Rectal smooth muscle tissue (tissue), 1 donor: Measurements from ENCODE around the gene TSTD1.
"Not testable (repeated sequence)": the region's sequence is repeated elsewhere in the genome, so short reads cannot be mapped to it uniquely, and the experiment has no call there.

Experiments
- H3K27ac ChIP-seq: one replicate; pipeline ENCODE4 v1.7.0; 2013; ENCODE audit warnings: low read depth, low read length, inconsistent platforms
- H3K27me3 ChIP-seq: one replicate; pipeline ENCODE4 v1.7.0; 2013; ENCODE audit warnings: low read length; ENCODE audit not compliant: control insufficient read depth, insufficient read depth
- H3K36me3 ChIP-seq: one replicate; pipeline ENCODE4 v1.7.0; 2013; ENCODE audit warnings: low read length; ENCODE audit not compliant: control insufficient read depth, insufficient read depth
- H3K4me1 ChIP-seq: one replicate; pipeline ENCODE4 v1.7.0; 2013; ENCODE audit warnings: low read length; ENCODE audit not compliant: control insufficient read depth, insufficient read depth
- H3K4me3 ChIP-seq: one replicate; pipeline ENCODE4 v1.7.0; 2013; ENCODE audit warnings: low read length
- H3K9ac ChIP-seq: one replicate; pipeline ENCODE4 v1.7.0; 2013; ENCODE audit warnings: low read length

Gene TSTD1

DNA sequence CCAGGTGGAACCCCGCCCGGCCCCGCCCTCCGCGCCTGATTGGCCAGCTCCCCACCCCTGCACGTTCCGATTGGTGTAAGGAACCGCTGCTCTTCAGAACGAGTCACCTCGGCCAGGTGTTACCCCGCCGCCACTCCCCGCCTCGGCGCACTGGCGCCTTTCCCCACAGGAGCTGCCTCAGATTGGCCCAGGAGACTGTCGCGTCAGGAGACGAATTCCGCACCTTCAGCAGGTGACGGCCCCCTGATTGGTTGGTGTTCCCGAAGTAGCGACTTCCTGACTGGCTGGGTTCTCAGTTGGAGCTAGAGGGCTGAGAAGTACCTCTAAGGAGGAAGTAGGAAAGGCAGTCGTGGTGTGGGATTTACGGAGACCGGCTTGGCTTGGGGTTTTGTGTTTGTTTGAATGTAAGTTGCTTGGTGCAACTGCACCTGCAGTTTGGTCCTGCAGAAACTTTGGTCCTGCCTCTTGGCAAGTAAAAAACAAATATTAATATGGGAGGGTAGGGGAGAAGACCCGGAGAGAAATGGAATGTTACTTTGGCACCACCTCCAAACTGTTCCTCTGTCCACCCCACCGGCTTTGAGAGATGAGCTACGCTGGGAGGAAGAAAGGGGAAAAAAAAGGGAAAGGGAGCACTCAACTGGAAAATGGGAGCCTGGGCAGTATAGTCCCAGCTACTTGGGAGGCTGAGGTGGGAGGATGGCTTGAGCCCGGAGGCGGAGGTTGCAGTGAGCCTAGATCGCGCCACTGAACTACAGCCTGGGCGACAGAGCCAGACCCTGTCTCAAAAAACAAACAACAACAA is 17.4 kb downstream of the TSTD1 start:
- Histone ChIP-seq H3K4me3 (peak overlapping the region; percentile 88), H3K36me3 (no peaks in the 10 kb centered on the region), H3K27me3 (peaks cover 5% of the 10 kb centered on the region), H3K9ac (no peak overlapping the region), H3K4me1 (no peaks in the 10 kb centered on the region), H3K27ac (no peak overlapping the region)

GRCh38 chr1:161020509-161021164 is 18.1 kb downstream of the TSTD1 start, which contains the start of gene F11R:
Gene F11R, minus strand, starts transcription at chr1:161021152. Its CDS starts 79 bp downstream, at chr1:161021073.
- no peaks in the 10 kb centered on the region for H3K4me1 ChIP-seq
- H3K4me3 ChIP-seq, result peak within 1 kb of the TSS; percentile 88
- H3K36me3 ChIP-seq, result no peaks in the 10 kb centered on the region
- H3K27me3 ChIP-seq, result peaks cover 5% of the 10 kb centered on the region
- H3K9ac ChIP-seq, result peak within 1 kb of the TSS; percentile 85
- H3K27ac ChIP-seq, result peak within 1 kb of the TSS; percentile 14

DNA sequence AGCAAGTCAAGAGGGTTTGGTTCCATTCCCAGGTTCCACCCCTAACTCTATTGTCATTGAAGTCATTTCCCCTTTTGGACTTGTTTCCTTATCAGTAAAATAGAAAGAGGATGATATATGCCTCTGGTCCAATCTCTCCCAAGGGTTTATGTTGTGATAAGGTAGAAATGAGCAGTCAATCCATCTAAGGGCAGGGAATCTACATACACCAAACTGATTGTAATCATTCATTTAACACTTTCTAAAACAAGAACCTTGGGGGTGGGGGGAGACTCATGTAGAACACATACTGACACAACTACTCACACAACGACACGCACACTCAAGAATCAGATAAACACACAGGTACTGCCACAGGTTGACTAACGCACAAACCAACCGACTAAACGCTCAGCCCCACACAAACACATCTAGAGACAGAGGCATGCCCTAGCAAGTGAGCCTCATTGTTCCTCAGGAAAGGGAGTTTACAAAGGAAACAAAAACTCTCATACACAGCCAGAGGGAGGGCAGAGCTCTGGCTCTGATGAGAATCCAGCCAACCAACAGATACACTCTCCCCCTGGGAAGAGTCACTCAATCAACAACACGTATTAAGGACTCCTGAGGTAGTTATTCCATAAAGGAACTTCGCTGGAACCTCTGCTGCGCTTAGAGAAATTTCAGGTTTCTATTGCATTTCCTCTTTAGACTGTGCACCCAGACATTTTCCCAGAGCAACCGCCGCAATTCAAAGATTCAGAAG is 18.8 kb downstream of the TSTD1 start:
- no peaks in the 10 kb centered on the region for H3K4me1 ChIP-seq
- H3K4me3 ChIP-seq, result peak overlapping the region; percentile 88
- H3K27ac ChIP-seq, result peak overlapping the region; percentile 14
- H3K36me3 ChIP-seq, result no peaks in the 10 kb centered on the region
- peak overlapping the region; percentile 12 for H3K9ac ChIP-seq
- peaks cover 5% of the 10 kb centered on the region for H3K27me3 ChIP-seq

DNA sequence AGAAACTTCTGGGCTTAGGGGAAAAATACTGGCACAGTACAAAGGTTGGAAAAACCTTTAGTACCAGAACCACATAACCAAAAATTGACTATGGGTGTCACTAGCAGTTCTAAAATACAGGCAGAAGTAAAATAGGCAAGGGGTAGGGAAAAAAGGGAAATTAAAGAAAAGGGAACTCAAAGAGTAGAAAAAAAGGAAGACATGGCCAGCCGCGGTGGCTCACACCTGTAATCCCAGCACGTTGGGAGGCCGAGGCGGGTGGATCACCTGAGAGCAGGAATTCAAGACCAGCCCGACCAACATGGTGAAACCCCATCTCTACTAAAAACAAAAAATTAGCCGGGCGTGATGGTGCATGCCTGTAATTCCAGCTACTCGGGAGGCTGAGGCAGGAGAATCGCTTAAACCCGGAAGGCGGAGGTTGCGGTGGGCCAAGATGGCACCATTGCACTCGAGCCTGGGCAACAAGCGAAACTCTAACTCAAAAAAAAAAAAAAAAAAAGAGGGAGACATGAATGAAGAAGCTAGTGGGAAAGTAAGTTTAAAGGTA is 19.6 kb downstream of the TSTD1 start:
- H3K36me3 ChIP-seq, H3K4me1 ChIP-seq, H3K27ac ChIP-seq, H3K27me3 ChIP-seq, H3K9ac ChIP-seq: not testable (repeated sequence)
- H3K4me3 ChIP-seq, result peak overlapping the region; percentile 88

DNA sequence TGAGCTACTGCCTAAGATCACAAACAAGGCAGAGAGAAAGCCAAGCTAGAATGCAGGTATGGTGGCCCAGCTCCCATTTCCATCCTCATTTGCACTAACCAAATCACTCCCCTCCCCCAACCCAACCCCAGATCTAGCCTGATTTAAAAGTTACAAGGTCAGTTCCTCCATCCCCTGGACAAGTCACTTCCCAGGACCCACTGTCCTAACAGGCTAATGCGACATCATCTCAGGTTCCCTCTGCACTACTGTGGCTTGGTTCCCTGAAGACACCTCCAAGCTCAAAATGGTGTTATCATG is 20.2 kb downstream of the TSTD1 start:
- no peaks in the 10 kb centered on the region for H3K4me1 ChIP-seq
- no peak overlapping the region for H3K9ac ChIP-seq
- H3K4me3 ChIP-seq, result no peak overlapping the region
- H3K36me3 ChIP-seq, result no peaks in the 10 kb centered on the region
- no peak overlapping the region for H3K27ac ChIP-seq
- H3K27me3 ChIP-seq, result peaks cover 5% of the 10 kb centered on the region

DNA sequence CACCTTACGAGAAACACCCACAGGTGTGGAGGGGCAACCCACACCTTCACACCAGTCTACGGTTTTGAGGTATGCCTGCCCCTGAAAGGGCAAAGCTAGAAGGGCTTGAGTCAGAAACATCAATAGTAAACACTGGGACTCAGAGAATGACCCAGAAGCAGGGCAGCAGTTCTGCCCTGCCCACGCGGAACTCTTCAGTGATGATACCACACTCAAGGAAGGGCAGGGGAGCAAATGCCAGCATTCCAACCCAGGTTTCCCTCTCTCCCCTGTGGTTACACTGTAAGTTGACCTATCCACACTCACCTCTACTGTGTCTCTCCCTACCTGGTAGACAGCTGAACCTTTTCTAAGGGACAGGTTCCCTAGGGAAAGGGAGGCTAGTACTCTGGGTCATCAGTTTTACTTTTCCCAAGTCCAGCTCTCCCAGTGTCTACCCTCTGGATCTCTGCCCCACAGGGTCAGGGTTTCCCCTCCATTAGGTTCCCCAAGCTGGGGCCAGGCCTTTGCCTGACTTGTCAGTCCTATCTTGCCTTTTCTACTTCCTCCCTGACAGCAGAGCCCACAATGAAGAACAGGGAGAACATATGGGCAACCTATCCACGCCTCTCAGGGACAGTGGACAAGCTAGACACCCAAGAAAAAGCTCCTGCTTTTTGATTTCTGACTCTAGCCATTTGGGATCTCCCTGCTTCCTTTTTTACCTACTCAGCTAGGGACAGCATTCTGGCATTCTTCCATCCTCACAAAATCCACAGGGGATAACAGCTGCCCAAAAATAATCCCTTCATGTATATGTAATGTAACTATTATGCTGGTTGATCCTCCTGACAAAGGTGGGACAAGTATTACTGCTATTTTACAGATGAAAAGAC is 20.8 kb downstream of the TSTD1 start:
- H3K27ac ChIP-seq, result no peak overlapping the region
- no peak overlapping the region for H3K9ac ChIP-seq
- H3K4me1 ChIP-seq, result no peaks in the 10 kb centered on the region
- no peak overlapping the region for H3K4me3 ChIP-seq
- no peaks in the 10 kb centered on the region for H3K36me3 ChIP-seq
- peaks cover 5% of the 10 kb centered on the region for H3K27me3 ChIP-seq

- not testable (repeated sequence) for H3K27ac ChIP-seq, H3K9ac ChIP-seq, H3K36me3 ChIP-seq, H3K4me1 ChIP-seq, H3K4me3 ChIP-seq, H3K27me3 ChIP-seq
These were observed 21.6 kb downstream of the TSTD1 start for GRCh38 chr1:161017181-161017580.

DNA sequence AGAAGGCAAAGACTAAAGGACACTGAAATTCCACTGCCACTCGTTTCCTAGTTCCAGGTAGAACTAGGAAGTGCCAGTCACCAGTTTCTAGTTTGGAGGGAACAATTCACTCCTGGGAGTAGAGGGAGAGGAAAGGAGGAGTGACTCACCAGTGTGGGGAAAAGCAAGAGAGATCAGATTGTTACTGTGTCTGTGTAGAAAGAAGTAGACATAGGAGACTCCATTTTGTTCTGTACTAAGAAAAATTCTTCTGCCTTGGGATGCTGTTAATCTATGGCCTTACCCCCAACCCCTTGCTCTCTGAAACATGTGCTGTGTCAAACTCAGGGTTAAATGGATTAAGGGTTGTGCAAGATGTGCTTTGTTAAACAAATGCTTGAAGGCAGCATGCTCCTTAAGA is 22.1 kb downstream of the TSTD1 start:
- not testable (repeated sequence) for H3K36me3 ChIP-seq, H3K27ac ChIP-seq, H3K4me1 ChIP-seq

DNA sequence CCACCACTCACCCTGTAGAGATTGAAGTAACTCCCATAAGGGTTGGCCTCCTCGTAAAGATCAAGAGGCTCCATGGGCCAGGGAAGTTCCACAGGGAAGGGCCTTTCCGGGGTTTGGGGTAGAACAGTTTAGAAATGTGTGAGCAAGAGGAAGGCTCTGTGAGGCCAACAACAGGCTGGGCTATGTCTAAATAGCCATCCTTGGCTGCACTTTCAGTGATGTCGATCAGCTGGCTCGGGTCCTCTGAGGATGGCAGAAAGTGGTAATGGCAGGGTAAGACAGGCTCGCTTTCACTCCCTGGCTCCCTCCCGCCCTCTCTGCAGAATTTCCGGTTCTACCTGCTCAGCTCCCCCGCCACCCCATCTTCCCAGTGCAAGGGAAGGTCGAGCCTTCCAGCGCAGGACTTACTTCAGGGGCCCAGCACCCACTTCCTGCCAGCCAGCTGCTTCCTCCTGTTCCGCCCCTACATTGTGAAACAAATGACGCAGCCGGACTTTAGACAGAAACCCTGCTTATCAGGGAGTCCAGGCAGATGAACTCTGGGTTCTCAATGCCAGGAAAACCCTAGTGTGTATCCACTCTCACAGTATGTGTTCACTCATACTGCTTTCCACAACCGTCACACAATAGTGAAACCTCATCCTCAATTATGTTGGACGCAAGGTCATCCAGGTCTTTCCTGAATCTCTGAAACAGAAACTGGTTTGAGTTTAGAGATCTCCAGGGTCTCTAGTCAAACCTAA is 25.1 kb downstream of the TSTD1 start:
- Histone ChIP-seq H3K9ac (peak overlapping the region; percentile 39), H3K27ac (peak overlapping the region; percentile 70), H3K4me1 (no peaks in the 10 kb centered on the region), H3K36me3 (no peaks in the 10 kb centered on the region), H3K27me3 (no peaks in the 10 kb centered on the region), H3K4me3 (peak overlapping the region; percentile 42)

More for the DNA sequence above, 22.1 kb downstream of the TSTD1 start:
- H3K27me3 ChIP-seq, H3K4me3 ChIP-seq, H3K9ac ChIP-seq: not testable (repeated sequence)

- H3K4me3 ChIP-seq, result peak overlapping the region; percentile 42
- peak overlapping the region; percentile 70 for H3K27ac ChIP-seq
- H3K4me1 ChIP-seq, result no peaks in the 10 kb centered on the region
- H3K36me3 ChIP-seq, result no peaks in the 10 kb centered on the region
- H3K9ac ChIP-seq, result peak overlapping the region; percentile 39
- H3K27me3 ChIP-seq, result no peaks in the 10 kb centered on the region
These were observed 25.7 kb downstream of the TSTD1 start for GRCh38 chr1:161013131-161013487.

DNA sequence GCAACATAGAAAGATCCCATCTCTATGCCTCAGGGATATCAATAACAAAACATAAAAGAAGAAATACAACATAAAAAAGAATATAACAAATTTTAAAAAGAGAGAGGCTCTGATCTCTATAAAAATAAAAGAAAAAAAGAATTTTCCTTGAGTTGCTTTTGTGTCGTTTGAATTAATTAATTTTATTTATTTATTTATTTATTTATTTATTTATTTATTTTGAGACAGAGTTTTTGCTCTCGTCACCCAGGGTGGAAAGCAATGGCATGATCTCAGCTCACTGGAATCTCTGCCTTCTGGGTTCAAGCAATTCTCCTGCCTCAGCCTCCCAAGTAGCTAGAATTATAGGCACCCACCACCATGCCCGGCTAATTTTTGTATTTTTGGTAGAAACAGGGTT is 26.3 kb downstream of the TSTD1 start:
- H3K9ac ChIP-seq, result no peak overlapping the region
- H3K4me1 ChIP-seq, result no peaks in the 10 kb centered on the region
- H3K27me3 ChIP-seq, result no peaks in the 10 kb centered on the region
- H3K4me3 ChIP-seq, result no peak overlapping the region
- no peak overlapping the region for H3K27ac ChIP-seq
- no peaks in the 10 kb centered on the region for H3K36me3 ChIP-seq
